ENCODE data around the gene RNF180.

The RNF180 gene

GRCh38 chr5:64298586-64298985 lies 132.9 kb downstream of the RNF180 start:
- TF ChIP-seq CTCF (IDR thresholded peaks at IDR 0.05; ENCODE audit: low read depth, low read length) = no peak
- no peak for TF ChIP-seq MYC (IDR thresholded peaks at IDR 0.05; ENCODE audit: low read depth, low read length)
- TF ChIP-seq MAX (IDR thresholded peaks at IDR 0.05; ENCODE audit: low read depth, low read length) = no peak
- TF ChIP-seq POLR2A (IDR thresholded peaks at IDR 0.05; ENCODE audit: extremely low read depth, insufficient read length) = no peak
- DNase-seq (ENCODE audit: low read depth) = no peak
- no peak overlapping the region for H3K4me3 ChIP-seq (ENCODE audit: low read depth, low read length)

- TF ChIP-seq CTCF (IDR thresholded peaks at IDR 0.05; ENCODE audit: low read depth, low read length) (no peak), MYC (IDR thresholded peaks at IDR 0.05; ENCODE audit: low read depth, low read length) (no peak), POLR2A (IDR thresholded peaks at IDR 0.05; ENCODE audit: extremely low read depth, insufficient read length) (no peak), MAX (IDR thresholded peaks at IDR 0.05; ENCODE audit: low read depth, low read length) (no peak)
- H3K4me3 ChIP-seq (ENCODE audit: low read depth, low read length) = no peak overlapping the region
- DNase-seq (ENCODE audit: low read depth) = no peak
These were observed 134.2 kb downstream of the RNF180 start for GRCh38 chr5:64299805-64300204.

GRCh38 chr5:64301566-64301965 lies 135.9 kb downstream of the RNF180 start:
- H3K4me3 ChIP-seq (ENCODE audit: low read depth, low read length) = no peak overlapping the region
- DNase-seq (ENCODE audit: low read depth) = no peak
- no peak for TF ChIP-seq CTCF (IDR thresholded peaks at IDR 0.05; ENCODE audit: low read depth, low read length)
- TF ChIP-seq POLR2A (IDR thresholded peaks at IDR 0.05; ENCODE audit: extremely low read depth, insufficient read length) = no peak
- no peak for TF ChIP-seq MYC (IDR thresholded peaks at IDR 0.05; ENCODE audit: low read depth, low read length)
- TF ChIP-seq MAX (IDR thresholded peaks at IDR 0.05; ENCODE audit: low read depth, low read length) = no peak

- no peak for DNase-seq (ENCODE audit: low read depth)
- no peak for TF ChIP-seq POLR2A (IDR thresholded peaks at IDR 0.05; ENCODE audit: extremely low read depth, insufficient read length)
- no peak for TF ChIP-seq CTCF (IDR thresholded peaks at IDR 0.05; ENCODE audit: low read depth, low read length)
- no peak for TF ChIP-seq MAX (IDR thresholded peaks at IDR 0.05; ENCODE audit: low read depth, low read length)
- TF ChIP-seq MYC (IDR thresholded peaks at IDR 0.05; ENCODE audit: low read depth, low read length) = no peak
- H3K4me3 ChIP-seq (ENCODE audit: low read depth, low read length) = no peak overlapping the region
These were observed 142.5 kb downstream of the RNF180 start for GRCh38 chr5:64308135-64308534.

- TF ChIP-seq POLR2A (IDR thresholded peaks at IDR 0.05; ENCODE audit: extremely low read depth, insufficient read length) (no peak), CTCF (IDR thresholded peaks at IDR 0.05; ENCODE audit: low read depth, low read length) (no peak), MAX (IDR thresholded peaks at IDR 0.05; ENCODE audit: low read depth, low read length) (no peak), MYC (IDR thresholded peaks at IDR 0.05; ENCODE audit: low read depth, low read length) (no peak)
- DNase-seq (ENCODE audit: low read depth) = no peak
- H3K4me3 ChIP-seq (ENCODE audit: low read depth, low read length) = no peak overlapping the region
These were observed 146.8 kb downstream of the RNF180 start for GRCh38 chr5:64312491-64312890.

- H3K4me3 ChIP-seq (ENCODE audit: low read depth, low read length) = no peak overlapping the region
These were observed 150.1 kb downstream of the RNF180 start for GRCh38 chr5:64315778-64316177.

More at GRCh38 chr5:64315778-64316177, 150.1 kb downstream of the RNF180 start:
- TF ChIP-seq MYC (IDR thresholded peaks at IDR 0.05; ENCODE audit: low read depth, low read length) (no peak), CTCF (IDR thresholded peaks at IDR 0.05; ENCODE audit: low read depth, low read length) (no peak), POLR2A (IDR thresholded peaks at IDR 0.05; ENCODE audit: extremely low read depth, insufficient read length) (no peak), MAX (IDR thresholded peaks at IDR 0.05; ENCODE audit: low read depth, low read length) (no peak)
- DNase-seq (ENCODE audit: low read depth) = no peak

Data from NB4 (cell line).